ENCODE measurements around the gene HLF.

The HLF gene
- long read RNA-seq, partial matches to known transcripts: 0 of 1 reads
- long read RNA-seq, other reads (novel, unspliced or antisense): 1 of 1 reads

- H3K4me3 ChIP-seq (replicated peaks; ENCODE audit: insufficient read depth, low read length): no peak within 1 kb of the TSS
- H3K27me3 ChIP-seq (ENCODE audit: insufficient read depth, poor library complexity, severe bottlenecking): peaks cover 52% of the 10 kb centered on the region
- TF ChIP-seq CTCF (IDR thresholded peaks at IDR 0.05; ENCODE audit: insufficient read depth, low read length) (no peak), POLR2AphosphoS5 (IDR thresholded peaks at IDR 0.05; ENCODE audit: low read depth) (no peak), GABPA (IDR thresholded peaks at IDR 0.05; ENCODE audit: low read depth) (no peak), REST (IDR thresholded peaks at IDR 0.05; ENCODE audit: insufficient replicate concordance, low read depth) (no peak), SPI1 (IDR thresholded peaks at IDR 0.05; ENCODE audit: borderline replicate concordance, low read depth) (no peak)
- H3K27ac ChIP-seq (replicated peaks): no peak within 1 kb of the TSS
- DNase-seq (ENCODE audit: low read depth in 1 of 2, low spot score in 1 of 2): peak; percentile 30 to 57
Observed at GRCh38 chr17:55264645-55265298, at the start of gene HLF. TSS of gene HLF (plus strand) at chr17:55264960. CDS start at chr17:55265485, 525 bp downstream.

GRCh38 chr17:55215711-55216110, 49.0 kb upstream of the HLF start:
- no peaks in the 10 kb centered on the region for H3K27me3 ChIP-seq (ENCODE audit: insufficient read depth, poor library complexity, severe bottlenecking)
- DNase-seq (ENCODE audit: low read depth in 1 of 2, low spot score in 1 of 2): no peak
- no peak for TF ChIP-seq POLR2AphosphoS5 (IDR thresholded peaks at IDR 0.05; ENCODE audit: low read depth)
- no peak for TF ChIP-seq CTCF (IDR thresholded peaks at IDR 0.05; ENCODE audit: insufficient read depth, low read length)
- no peak for TF ChIP-seq SPI1 (IDR thresholded peaks at IDR 0.05; ENCODE audit: borderline replicate concordance, low read depth)

GRCh38 chr17:55216888-55217287, 47.9 kb upstream of the HLF start:
- Histone ChIP-seq H3K4me3 (replicated peaks; ENCODE audit: insufficient read depth, low read length) (no peak overlapping the region), H3K27me3 (ENCODE audit: insufficient read depth, poor library complexity, severe bottlenecking) (peaks cover 2% of the 10 kb centered on the region), H3K27ac (replicated peaks) (no peak overlapping the region)
- TF ChIP-seq REST (IDR thresholded peaks at IDR 0.05; ENCODE audit: insufficient replicate concordance, low read depth) (no peak), SPI1 (IDR thresholded peaks at IDR 0.05; ENCODE audit: borderline replicate concordance, low read depth) (no peak), POLR2AphosphoS5 (IDR thresholded peaks at IDR 0.05; ENCODE audit: low read depth) (no peak), CTCF (IDR thresholded peaks at IDR 0.05; ENCODE audit: insufficient read depth, low read length) (no peak), GABPA (IDR thresholded peaks at IDR 0.05; ENCODE audit: low read depth) (no peak)
- DNase-seq (ENCODE audit: low read depth in 1 of 2, low spot score in 1 of 2): no peak

More at GRCh38 chr17:55215711-55216110, 49.0 kb upstream of the HLF start:
- H3K27ac ChIP-seq (replicated peaks): no peak overlapping the region
- no peak overlapping the region for H3K4me3 ChIP-seq (replicated peaks; ENCODE audit: insufficient read depth, low read length)
